Heart left ventricle (tissue), 13 donors: ENCODE data around the gene GPN3.
"Not testable (repeated sequence)": the region's sequence is repeated elsewhere in the genome, so short reads cannot be mapped to it uniquely, and the experiment has no call there.

ENCODE experiments used
- CTCF ChIP-seq, 12 donors: fragments of 200-600 bp; sonication (generic) in 4 of 12; IDR thresholded peaks; one replicate each; pipeline versions ENCODE4 v1.5.0 to v1.8.0; 2018 to 2022; ENCODE audit warnings: antibody characterized with exemption in 12 of 12, mild to moderate bottlenecking in 5 of 12
- POLR2A ChIP-seq, 2 donors: fragments of 450-650 bp; IDR thresholded peaks; one replicate each; pipeline ENCODE4 v1.6.1; 2017; ENCODE audit warnings: antibody characterized with exemption in 2 of 2, mild to moderate bottlenecking in 2 of 2, moderate library complexity in 2 of 2
- donor health status: ischemic (EF 13 %, LVEDD 7.1; RV severe dilation, severe dysfunction).
- donor health status: DM: no; HTN: yes; CAD: no.
- donor health status: DM: no; HTN: no; CAD: no.
- donor health status: ischemic (EF 25% LVEDD 6.9; RV normal size, moderate dysfunction).
- donor health status: ischemic (EF 25% LVEDD 5.7; RV mildly dilated, moderate dysfunction).
- donor health status: ischemic (EF 35%, LVEDD 5.7; RV mildly dilated, moderate dysfunction).
- donor health status: nonischemic (EF 11% LVEDD 7.7; RV severe dilation, severe dysfunction).
- donor health status: DM: yes; HTN: yes; CAD: no.
- donor health status: PGD.
- donor health status: ischemic (EF 29% LVEDD 5.4; RV normal size, mild dysfunction).
- donor health status: nonischemic (EF 23%, LVEDD 6.1; RV moderate dilation, normal function).

GRCh38 chr12:110420644-110421043 is 47.4 kb downstream of the GPN3 start:
- TF ChIP-seq CTCF, POLR2A (IDR thresholded peaks at IDR 0.05): not testable (repeated sequence)
